ENCODE measurements around the gene GJB3.
A peak's percentile ranks its signal among the peaks of the same experiment; 100 is the strongest.

The GJB3 gene

DNA sequence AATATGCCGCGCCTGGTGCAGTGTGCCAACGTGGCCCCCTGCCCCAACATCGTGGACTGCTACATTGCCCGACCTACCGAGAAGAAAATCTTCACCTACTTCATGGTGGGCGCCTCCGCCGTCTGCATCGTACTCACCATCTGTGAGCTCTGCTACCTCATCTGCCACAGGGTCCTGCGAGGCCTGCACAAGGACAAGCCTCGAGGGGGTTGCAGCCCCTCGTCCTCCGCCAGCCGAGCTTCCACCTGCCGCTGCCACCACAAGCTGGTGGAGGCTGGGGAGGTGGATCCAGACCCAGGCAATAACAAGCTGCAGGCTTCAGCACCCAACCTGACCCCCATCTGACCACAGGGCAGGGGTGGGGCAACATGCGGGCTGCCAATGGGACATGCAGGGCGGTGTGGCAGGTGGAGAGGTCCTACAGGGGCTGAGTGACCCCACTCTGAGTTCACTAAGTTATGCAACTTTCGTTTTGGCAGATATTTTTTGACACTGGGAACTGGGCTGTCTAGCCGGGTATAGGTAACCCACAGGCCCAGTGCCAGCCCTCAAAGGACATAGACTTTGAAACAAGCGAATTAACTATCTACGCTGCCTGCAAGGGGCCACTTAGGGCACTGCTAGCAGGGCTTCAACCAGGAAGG lies 4.3 kb downstream of the GJB3 start:
- no peaks in the 10 kb centered on the region for H3K27me3 ChIP-seq (ENCODE audit: insufficient read depth, poor library complexity, severe bottlenecking)
- no peak overlapping the region for H3K4me3 ChIP-seq (ENCODE audit: severe bottlenecking)
- H3K36me3 ChIP-seq (ENCODE audit: low read depth): peaks cover 57% of the 10 kb centered on the region
- H3K4me1 ChIP-seq (ENCODE audit: insufficient read depth, poor library complexity, severe bottlenecking): peaks cover 8% of the 10 kb centered on the region
- peak overlapping the region; percentile 42 for H3K27ac ChIP-seq (ENCODE audit: poor library complexity, severe bottlenecking)
- ATAC-seq (ENCODE audit: low read depth): no peak
- no peaks in the 10 kb centered on the region for H3K9me3 ChIP-seq (ENCODE audit: severe bottlenecking)
- TF ChIP-seq, protein P1, sequence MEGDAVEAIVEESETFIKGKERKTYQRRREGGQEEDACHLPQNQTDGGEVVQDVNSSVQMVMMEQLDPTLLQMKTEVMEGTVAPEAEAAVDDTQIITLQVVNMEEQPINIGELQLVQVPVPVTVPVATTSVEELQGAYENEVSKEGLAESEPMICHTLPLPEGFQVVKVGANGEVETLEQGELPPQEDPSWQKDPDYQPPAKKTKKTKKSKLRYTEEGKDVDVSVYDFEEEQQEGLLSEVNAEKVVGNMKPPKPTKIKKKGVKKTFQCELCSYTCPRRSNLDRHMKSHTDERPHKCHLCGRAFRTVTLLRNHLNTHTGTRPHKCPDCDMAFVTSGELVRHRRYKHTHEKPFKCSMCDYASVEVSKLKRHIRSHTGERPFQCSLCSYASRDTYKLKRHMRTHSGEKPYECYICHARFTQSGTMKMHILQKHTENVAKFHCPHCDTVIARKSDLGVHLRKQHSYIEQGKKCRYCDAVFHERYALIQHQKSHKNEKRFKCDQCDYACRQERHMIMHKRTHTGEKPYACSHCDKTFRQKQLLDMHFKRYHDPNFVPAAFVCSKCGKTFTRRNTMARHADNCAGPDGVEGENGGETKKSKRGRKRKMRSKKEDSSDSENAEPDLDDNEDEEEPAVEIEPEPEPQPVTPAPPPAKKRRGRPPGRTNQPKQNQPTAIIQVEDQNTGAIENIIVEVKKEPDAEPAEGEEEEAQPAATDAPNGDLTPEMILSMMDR (IDR thresholded peaks at IDR 0.05; ENCODE audit: poor library complexity, severe bottlenecking): no peak
- no peak for DNase-seq (ENCODE audit: low spot score)

DNA sequence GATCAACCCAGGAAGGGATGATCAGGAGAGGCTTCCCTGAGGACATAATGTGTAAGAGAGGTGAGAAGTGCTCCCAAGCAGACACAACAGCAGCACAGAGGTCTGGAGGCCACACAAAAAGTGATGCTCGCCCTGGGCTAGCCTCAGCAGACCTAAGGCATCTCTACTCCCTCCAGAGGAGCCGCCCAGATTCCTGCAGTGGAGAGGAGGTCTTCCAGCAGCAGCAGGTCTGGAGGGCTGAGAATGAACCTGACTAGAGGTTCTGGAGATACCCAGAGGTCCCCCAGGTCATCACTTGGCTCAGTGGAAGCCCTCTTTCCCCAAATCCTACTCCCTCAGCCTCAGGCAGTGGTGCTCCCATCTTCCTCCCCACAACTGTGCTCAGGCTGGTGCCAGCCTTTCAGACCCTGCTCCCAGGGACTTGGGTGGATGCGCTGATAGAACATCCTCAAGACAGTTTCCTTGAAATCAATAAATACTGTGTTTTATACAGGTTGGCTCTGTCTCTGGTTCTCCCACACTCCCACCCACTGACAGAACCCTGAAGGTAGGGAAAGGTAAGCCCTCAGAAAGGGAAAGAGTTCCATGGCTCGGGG lies 5.0 kb downstream of the GJB3 start:
- no peak overlapping the region for H3K4me3 ChIP-seq (ENCODE audit: severe bottlenecking)
- ATAC-seq (ENCODE audit: low read depth) (no peak), DNase-seq (ENCODE audit: low spot score) (no peak)
- H3K9me3 ChIP-seq (ENCODE audit: severe bottlenecking): no peaks in the 10 kb centered on the region
- TF ChIP-seq, protein P1 (IDR thresholded peaks at IDR 0.05; ENCODE audit: poor library complexity, severe bottlenecking): no peak
- peak overlapping the region; percentile 42 for H3K27ac ChIP-seq (ENCODE audit: poor library complexity, severe bottlenecking)
- no peaks in the 10 kb centered on the region for H3K27me3 ChIP-seq (ENCODE audit: insufficient read depth, poor library complexity, severe bottlenecking)
- H3K36me3 ChIP-seq (ENCODE audit: low read depth): peaks cover 57% of the 10 kb centered on the region
- H3K4me1 ChIP-seq (ENCODE audit: insufficient read depth, poor library complexity, severe bottlenecking): peaks cover 3% of the 10 kb centered on the region

DNA sequence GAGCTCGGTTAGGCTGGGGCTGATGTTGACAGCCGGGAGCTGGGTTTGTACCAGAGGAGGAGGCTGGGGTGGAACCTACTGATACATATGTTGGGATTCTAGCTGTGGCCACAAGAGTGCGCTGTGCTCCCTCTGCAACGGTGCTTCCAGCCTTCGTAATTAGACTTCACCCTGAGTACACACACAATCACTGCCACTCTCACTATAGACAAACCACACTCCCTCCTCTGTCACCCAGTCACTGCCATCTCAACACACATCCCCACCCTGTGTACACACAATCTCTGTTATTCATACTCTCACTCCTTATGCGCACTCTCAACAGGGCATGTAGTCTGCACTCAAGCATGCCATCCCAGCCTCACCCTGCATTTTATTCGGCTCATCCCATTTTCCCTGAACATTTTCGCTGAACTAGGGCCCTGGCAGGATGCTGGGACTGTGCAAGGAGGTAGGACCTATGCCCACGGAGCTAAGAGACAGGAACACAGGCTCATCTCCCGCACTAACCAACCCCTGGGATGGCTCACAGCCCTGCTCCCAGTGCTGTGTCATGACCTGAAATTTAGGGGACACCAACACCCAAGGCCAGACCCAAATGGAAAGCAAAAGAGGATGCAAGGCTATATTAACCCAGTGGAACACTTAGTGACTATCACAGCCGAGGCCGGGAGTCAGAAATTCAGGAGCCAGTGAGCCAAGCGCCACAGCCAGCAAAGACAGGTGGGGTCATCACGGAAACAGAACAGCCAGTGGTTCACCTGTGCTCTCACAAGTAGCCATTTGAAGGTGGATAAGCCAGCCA lies 5.7 kb downstream of the GJB3 start:
- TF ChIP-seq, protein P1 (IDR thresholded peaks at IDR 0.05; ENCODE audit: poor library complexity, severe bottlenecking): peak; percentile 88
- peaks cover 57% of the 10 kb centered on the region for H3K36me3 ChIP-seq (ENCODE audit: low read depth)
- ATAC-seq (ENCODE audit: low read depth) (peak; percentile 39), DNase-seq (ENCODE audit: low spot score) (no peak)
- H3K4me3 ChIP-seq (ENCODE audit: severe bottlenecking): no peak overlapping the region
- H3K9me3 ChIP-seq (ENCODE audit: severe bottlenecking): no peaks in the 10 kb centered on the region
- H3K27ac ChIP-seq (ENCODE audit: poor library complexity, severe bottlenecking): peak overlapping the region; percentile 42
- H3K4me1 ChIP-seq (ENCODE audit: insufficient read depth, poor library complexity, severe bottlenecking): peaks cover 3% of the 10 kb centered on the region
- H3K27me3 ChIP-seq (ENCODE audit: insufficient read depth, poor library complexity, severe bottlenecking): no peaks in the 10 kb centered on the region

DNA sequence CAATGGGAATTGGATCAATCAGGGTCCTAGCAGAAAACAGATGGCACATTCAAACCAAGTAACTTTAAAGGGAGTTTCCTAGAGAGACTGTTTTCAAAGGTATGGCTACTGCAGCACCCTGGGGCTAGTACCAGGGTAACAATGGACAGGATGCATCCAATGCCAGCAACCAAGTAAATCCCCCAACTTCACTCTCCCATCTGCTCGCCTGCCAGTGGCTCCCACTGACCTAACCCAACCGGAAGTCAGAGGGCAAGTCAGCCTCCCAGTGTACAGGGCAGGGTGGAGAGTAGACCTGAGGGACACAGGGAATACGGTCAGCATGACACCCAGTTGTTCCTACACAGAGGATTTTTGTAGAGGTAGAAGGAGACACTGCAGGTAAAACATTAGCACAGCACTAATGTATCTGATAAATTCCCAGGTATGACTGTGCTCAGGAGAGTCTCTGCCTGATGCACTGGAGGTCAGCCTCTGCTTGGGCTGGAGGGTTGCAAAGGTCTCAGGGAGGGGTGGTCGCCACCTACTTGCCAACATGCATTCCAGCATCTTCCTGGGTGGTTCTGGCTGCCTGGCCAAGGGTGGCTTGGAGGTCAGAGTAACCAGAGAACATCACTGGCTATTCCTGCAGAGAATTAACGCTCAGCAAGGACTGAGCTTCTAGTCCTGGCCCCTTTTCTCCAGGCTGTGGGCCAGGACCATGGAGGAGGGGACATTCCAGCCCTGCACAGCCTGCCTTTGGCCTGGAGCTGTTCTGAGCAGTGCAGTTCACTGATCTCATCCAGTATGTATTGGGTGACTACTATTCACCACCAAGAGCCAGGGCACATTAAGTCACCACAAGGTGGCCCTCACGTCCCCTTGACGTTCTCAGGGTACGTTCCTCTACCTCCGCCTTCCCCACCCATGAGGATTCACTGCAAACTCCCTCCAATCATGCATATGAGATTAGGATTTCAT lies 6.7 kb downstream of the GJB3 start:
- H3K36me3 ChIP-seq (ENCODE audit: low read depth): peaks cover 50% of the 10 kb centered on the region
- no peaks in the 10 kb centered on the region for H3K27me3 ChIP-seq (ENCODE audit: insufficient read depth, poor library complexity, severe bottlenecking)
- no peak overlapping the region for H3K4me3 ChIP-seq (ENCODE audit: severe bottlenecking)
- no peak for DNase-seq (ENCODE audit: low spot score)
- TF ChIP-seq, protein P1 (IDR thresholded peaks at IDR 0.05; ENCODE audit: poor library complexity, severe bottlenecking): no peak
- peak; percentile 4; the same call in 1 of the 3 replicates for ATAC-seq (ENCODE audit: low read depth)
- H3K27ac ChIP-seq (ENCODE audit: poor library complexity, severe bottlenecking): no peak overlapping the region
- peaks cover 2% of the 10 kb centered on the region for H3K4me1 ChIP-seq (ENCODE audit: insufficient read depth, poor library complexity, severe bottlenecking)
- no peaks in the 10 kb centered on the region for H3K9me3 ChIP-seq (ENCODE audit: severe bottlenecking)
